Activated CD4-positive, alpha-beta T cell treated with anti-CD3 and anti-CD28 coated beads, Interleukin-2, amount 10 ng/mL, durations not matched to agents 7 days and 5 days (primary cell): ENCODE results near the gene MPPED2. TPM values are rescaled to one million over a fixed set of nuclear protein-coding genes. Genes with fewer than 3 reads are reported as not detected.

Source experiments
- CTCF ChIA-PET: fragments of 350-600 bp; sonication (Branson Sonifier 250); formaldehyde crosslinking; loops from one replicate; lab custom pipeline; 2021; ENCODE audit warnings: antibody characterized with exemption; lab: Charles Lee
- POLR2A ChIA-PET: fragments of 350-600 bp; sonication (Branson Sonifier 250); formaldehyde crosslinking; loops from one replicate; lab custom pipeline; 2021; ENCODE audit warnings: antibody characterized with exemption; lab: Charles Lee
- DNase-seq: peaks from one replicate; pipeline ENCODE4 v3.0.0-alpha.2; 2020
- H3K27ac Mint-ChIP-seq: one replicate; pipeline ENCODE4 v1.8.0; 2021; ENCODE audit warnings: mild to moderate bottlenecking, moderate library complexity, mixed read lengths
- H3K27me3 Mint-ChIP-seq: one replicate; pipeline ENCODE4 v1.8.0; 2021; ENCODE audit warnings: mixed read lengths
- H3K36me3 Mint-ChIP-seq: one replicate; pipeline ENCODE4 v1.8.0; 2021; ENCODE audit warnings: low read depth, mixed read lengths
- H3K4me1 Mint-ChIP-seq: one replicate; pipeline ENCODE4 v1.8.0; 2021; ENCODE audit warnings: mixed read lengths
- H3K4me3 Mint-ChIP-seq: one replicate; pipeline ENCODE4 v1.8.0; 2021; ENCODE audit warnings: mild to moderate bottlenecking, moderate library complexity, mixed read lengths
- H3K9me3 Mint-ChIP-seq: one replicate; pipeline ENCODE4 v1.8.0; 2021; ENCODE audit warnings: mixed read lengths
- total RNA-seq, 2 experiments: library from RNA; stranded (reverse); gene quantifications; one replicate each; pipeline ENCODE4 v1.2.3, GENCODE V29; 2021

MPPED2 gene
- total RNA-seq, 2 experiments from 2014 or later = 0.33 TPM; not detected in 1

DNA sequence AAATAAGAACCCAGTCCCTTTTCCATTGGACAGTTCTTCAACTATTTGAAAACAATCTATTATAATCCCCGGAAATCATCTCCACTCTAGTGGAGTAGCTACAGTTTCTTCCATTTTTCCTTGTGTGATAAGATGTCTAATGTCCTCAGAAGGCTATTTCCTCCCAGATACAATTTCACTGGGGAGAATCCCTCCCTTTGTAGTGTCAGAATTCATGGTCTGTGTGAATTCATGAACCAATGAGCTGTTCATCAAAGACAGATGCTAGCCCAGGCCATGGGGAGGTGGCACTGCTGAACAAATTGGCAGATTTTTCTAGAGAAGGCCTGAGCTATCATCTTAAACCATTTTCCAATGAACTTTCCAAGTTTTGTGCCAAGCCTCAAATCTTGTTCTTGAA lies 45.4 kb downstream of the MPPED2 start:
- DNase-seq = no peak
- no peaks in the 10 kb centered on the region for H3K4me1 Mint-ChIP-seq
- H3K36me3 Mint-ChIP-seq = no peaks in the 10 kb centered on the region
- ChIA-PET CTCF (no interaction called here), POLR2A (no interaction called here)
- no peaks in the 10 kb centered on the region for H3K9me3 Mint-ChIP-seq
- H3K27me3 Mint-ChIP-seq = no peaks in the 10 kb centered on the region
- H3K4me3 Mint-ChIP-seq = no peak overlapping the region
- H3K27ac Mint-ChIP-seq = no peak overlapping the region

DNA sequence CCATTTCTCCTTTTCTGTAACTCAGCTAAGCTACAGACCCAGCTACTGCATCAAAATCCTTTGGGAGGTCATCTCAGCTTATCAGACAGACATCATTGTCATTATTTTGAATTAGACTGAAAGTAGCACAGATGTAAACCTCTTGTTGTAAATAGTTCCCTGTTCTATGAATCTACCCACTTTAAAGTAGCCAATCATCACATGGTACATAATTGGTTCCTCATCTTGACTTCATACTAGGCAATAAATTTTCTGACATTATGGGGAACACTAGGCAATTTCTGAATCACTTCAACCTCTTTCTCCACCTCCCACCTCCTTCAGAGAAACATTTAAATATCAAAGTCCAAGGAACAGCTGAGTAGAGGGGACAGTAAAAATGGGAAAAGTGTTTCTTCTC lies 47.9 kb downstream of the MPPED2 start:
- no peak overlapping the region for H3K4me3 Mint-ChIP-seq
- no peaks in the 10 kb centered on the region for H3K4me1 Mint-ChIP-seq
- ChIA-PET POLR2A (no interaction called here), CTCF (no interaction called here)
- H3K27me3 Mint-ChIP-seq = no peaks in the 10 kb centered on the region
- H3K36me3 Mint-ChIP-seq = no peaks in the 10 kb centered on the region
- DNase-seq = no peak
- H3K9me3 Mint-ChIP-seq = no peaks in the 10 kb centered on the region
- no peak overlapping the region for H3K27ac Mint-ChIP-seq

DNA sequence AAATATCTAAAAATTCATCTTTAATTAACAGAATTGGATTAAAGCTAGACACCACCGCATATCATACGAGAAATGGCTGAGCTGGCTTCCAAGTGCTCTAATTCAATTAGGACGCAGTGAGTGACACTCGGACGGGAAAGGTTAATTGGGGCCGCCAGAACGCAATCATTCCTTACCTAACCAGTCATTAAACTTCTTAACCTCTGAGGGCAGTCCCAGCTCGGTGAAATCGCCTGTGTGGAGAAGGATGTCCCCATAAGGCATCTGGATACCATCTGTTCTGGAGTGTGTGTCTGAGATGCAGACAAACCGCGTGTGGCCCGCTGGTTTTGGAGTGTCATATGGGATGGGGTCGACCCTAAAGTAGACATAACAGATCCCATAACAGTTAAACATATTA lies 50.3 kb downstream of the MPPED2 start:
- Mint-ChIP-seq H3K27ac (no peak overlapping the region), H3K36me3 (no peaks in the 10 kb centered on the region), H3K4me1 (no peaks in the 10 kb centered on the region), H3K9me3 (no peaks in the 10 kb centered on the region), H3K27me3 (no peaks in the 10 kb centered on the region), H3K4me3 (no peak overlapping the region)
- ChIA-PET POLR2A (no interaction called here), CTCF (no interaction called here)
- no peak for DNase-seq

DNA sequence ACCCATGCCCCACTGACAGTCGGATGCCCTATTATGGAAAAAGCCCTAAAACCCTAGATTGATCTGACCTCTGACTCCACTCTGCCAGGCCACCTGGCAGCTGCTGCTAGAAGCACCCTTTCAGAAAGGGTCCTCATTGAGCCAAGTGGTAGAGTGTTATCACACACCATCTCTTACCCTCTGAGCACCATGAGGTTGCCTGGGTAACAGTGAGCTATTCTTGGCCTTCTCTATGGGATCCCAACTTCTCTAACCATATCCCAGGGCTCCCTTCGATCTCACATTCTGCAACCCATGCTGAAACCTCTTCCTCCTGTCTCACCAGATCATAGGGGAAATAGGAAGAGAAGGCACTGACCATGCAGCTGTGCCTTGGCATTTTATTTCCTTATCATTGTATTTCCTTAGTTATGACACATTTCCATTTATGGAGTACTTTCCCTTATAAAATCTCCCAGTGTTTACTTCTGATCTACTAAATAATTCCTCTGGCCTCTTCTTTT lies 52.7 kb downstream of the MPPED2 start:
- CTCF ChIA-PET = no interaction called here
- Mint-ChIP-seq H3K4me3 (no peak overlapping the region), H3K36me3 (no peaks in the 10 kb centered on the region), H3K9me3 (no peaks in the 10 kb centered on the region), H3K4me1 (no peaks in the 10 kb centered on the region), H3K27me3 (no peaks in the 10 kb centered on the region), H3K27ac (no peak overlapping the region)
- no peak for DNase-seq
- POLR2A ChIA-PET = no interaction called here

DNA sequence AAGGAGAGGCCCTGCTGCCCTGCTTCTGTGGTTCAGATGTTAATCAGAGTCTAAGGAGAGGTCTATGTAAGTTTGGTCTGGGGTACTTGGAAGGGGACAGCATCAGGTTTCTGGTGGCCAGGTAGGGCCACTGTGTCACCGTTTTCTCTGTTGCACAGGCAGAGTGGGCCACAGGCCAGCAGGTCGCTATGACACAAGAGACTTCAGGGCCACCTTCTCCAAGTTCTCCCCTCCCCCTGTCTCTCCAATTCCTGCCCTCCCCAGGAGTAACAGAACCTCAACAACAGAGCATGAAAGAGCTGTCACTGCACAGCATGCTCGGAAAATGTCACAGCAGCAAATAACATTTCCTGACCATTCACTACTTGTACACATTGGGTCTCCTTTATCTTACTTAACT lies 58.6 kb downstream of the MPPED2 start:
- ChIA-PET POLR2A (no interaction called here), CTCF (no interaction called here)
- Mint-ChIP-seq H3K4me3 (no peak overlapping the region), H3K27me3 (no peaks in the 10 kb centered on the region), H3K4me1 (no peaks in the 10 kb centered on the region), H3K9me3 (no peaks in the 10 kb centered on the region), H3K36me3 (no peaks in the 10 kb centered on the region), H3K27ac (no peak overlapping the region)
- no peak for DNase-seq

DNA sequence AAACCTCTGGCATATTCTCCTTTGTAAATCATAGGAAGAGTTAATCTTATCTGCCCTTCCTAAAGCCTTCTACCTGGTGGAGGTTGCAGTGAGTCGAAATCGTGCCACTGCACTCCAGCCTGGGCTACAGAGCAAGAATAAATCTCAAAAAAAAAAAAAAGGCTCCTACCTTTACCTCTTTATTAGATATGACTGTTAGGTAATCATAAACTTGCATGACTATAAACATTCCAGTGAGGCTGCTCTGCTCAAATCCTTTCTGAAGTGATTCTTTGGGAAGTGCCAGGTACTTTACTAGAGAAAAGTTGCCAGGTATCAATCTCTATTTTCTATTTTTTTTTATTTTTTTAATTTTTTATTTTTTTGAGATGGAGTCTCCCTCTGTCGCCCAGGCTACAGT lies 59.6 kb downstream of the MPPED2 start:
- Mint-ChIP-seq H3K36me3 (no peaks in the 10 kb centered on the region), H3K4me3 (no peak overlapping the region)
- CTCF ChIA-PET = interaction anchor here (0.7 kb wide), 1 partner anchor 14 kb away, joined by 4 read pairs; no protein-coding TSS in a partner anchor

DNA sequence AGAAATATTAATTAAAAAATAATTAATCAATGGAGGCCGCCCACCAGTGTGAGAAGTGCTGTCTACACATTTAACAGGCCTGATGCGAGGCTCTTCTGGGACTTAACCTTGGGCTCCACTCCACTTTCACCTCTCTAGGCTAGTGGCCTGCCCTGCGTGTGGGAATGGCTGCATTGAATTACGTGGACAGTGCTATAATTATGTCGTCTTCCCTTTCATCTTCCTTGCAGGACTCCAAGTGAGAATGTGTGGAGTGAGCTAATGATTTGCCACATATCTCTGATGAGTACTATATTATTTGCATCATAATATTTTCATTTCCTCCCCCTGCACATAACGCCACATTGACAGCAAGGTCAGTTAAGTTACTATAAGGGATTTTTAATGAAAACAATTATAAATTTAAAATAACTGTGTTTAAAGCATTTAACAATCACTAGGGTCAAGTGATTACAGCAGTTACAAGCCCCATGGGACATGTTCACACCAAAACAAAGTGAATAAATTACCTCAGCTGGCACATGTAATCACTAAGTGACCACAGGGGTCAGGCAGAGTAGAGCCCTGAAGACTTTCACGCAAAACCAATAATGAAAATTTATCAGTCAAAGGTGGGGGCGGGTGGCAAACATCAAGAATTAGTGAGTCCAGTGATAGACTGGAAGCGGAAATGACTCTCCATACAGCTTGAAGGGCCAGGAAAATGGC lies 63.5 kb downstream of the MPPED2 start:
- Mint-ChIP-seq H3K27ac (no peak overlapping the region), H3K4me1 (no peaks in the 10 kb centered on the region), H3K36me3 (no peaks in the 10 kb centered on the region), H3K4me3 (no peak overlapping the region), H3K9me3 (no peaks in the 10 kb centered on the region), H3K27me3 (peaks cover 4% of the 10 kb centered on the region)
- ChIA-PET CTCF (no interaction called here), POLR2A (no interaction called here)
- no peak for DNase-seq

More for the DNA sequence above, 59.6 kb downstream of the MPPED2 start:
- POLR2A ChIA-PET = no interaction called here
- Mint-ChIP-seq H3K9me3 (no peaks in the 10 kb centered on the region), H3K27me3 (no peaks in the 10 kb centered on the region), H3K27ac (no peak overlapping the region), H3K4me1 (no peaks in the 10 kb centered on the region)
- DNase-seq = no peak

DNA sequence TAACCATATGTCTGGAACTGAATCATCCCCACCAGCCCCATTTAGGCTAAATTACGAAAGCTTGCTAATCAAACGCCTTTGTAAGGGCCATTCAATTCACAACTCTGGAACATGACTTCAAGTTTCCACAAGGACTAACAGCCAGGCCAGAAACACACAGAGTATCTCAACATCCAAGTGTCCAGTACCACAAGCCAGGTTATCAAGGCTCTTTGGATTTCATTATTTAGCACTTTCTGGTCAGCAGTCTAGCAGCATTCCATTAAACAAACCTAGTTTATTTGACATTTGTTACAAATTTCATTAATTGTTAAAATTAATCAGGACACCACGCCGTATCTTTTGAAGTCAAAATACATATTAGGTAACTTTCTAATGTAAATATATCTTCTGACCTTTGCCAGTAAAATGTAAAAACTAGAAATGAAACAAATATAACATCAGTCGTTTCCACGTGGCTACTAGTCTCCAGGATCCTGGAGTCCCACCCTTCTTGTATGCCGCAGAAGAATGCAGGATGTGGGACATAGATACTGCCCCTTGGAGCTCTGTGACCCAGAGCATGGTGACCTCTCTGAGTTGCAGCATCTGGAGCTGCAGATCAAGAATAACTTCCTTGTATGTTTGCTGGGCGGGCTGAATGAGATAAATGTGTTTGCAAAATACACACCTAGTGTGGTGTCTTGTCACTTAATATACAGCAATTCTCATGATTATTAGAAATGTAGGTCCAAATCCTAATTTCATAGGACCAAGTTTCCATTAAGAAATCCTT lies 64.7 kb downstream of the MPPED2 start:
- Mint-ChIP-seq H3K27me3 (peaks cover 4% of the 10 kb centered on the region), H3K4me3 (no peak overlapping the region), H3K36me3 (no peaks in the 10 kb centered on the region), H3K9me3 (no peaks in the 10 kb centered on the region), H3K27ac (no peak overlapping the region), H3K4me1 (no peaks in the 10 kb centered on the region)
- ChIA-PET CTCF (interaction anchor here (1.5 kb wide), 1 partner anchor 10 kb away, joined by 4 read pairs; no protein-coding TSS in a partner anchor), POLR2A (no interaction called here)
- DNase-seq = no peak

DNA sequence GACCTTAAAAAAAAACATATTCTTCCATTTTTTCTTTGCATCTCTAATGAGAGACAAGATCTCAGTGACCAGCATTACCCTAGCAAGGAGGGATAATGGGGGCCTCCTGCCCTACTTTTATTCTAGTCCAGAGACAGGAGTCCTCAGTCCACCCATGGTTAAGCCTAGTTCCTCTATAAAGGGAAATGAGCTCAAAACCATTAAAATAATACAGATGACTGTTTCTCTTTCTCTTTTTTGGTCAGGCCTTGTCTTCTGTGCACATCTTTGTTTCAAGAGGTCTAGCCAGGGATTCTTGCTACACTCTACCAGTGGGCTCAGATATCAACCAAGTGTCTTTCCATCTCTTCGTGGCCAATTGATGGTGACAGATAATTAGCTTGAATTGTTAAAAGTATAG lies 73.1 kb downstream of the MPPED2 start:
- POLR2A ChIA-PET = no interaction called here
- H3K27ac Mint-ChIP-seq = no peak overlapping the region
- H3K36me3 Mint-ChIP-seq = no peaks in the 10 kb centered on the region
- DNase-seq = no peak
- H3K4me1 Mint-ChIP-seq = peaks cover 6% of the 10 kb centered on the region
- no peak overlapping the region for H3K4me3 Mint-ChIP-seq
- CTCF ChIA-PET = interaction anchor here (0.6 kb wide), 1 partner anchor 14 kb away, joined by 4 read pairs; no protein-coding TSS in a partner anchor
- H3K9me3 Mint-ChIP-seq = no peaks in the 10 kb centered on the region
- H3K27me3 Mint-ChIP-seq = peaks cover 6% of the 10 kb centered on the region

DNA sequence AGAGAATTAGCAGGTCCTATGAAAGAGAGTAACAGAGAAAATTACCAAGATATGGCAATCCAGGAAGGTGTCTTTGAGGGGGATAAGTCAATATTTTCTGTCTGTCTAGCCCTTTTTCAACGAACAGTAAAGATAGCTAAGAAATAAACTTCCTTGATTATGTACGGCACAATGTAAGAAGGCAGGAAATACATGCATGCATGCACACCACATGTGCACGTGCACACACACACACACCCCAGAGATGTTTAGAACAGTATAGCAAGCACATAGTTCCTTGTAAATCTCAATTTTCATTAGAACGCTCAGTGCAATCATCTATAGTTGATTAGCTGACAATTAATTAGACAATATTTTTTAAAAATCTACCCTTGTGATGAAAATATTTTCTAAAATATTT lies 74.7 kb downstream of the MPPED2 start:
- Mint-ChIP-seq H3K36me3 (no peaks in the 10 kb centered on the region), H3K27ac (no peak overlapping the region), H3K9me3 (no peaks in the 10 kb centered on the region), H3K27me3 (peaks cover 6% of the 10 kb centered on the region), H3K4me1 (peaks cover 6% of the 10 kb centered on the region), H3K4me3 (no peak overlapping the region)
- POLR2A ChIA-PET = no interaction called here
- DNase-seq = no peak
- CTCF ChIA-PET = no interaction called here

DNA sequence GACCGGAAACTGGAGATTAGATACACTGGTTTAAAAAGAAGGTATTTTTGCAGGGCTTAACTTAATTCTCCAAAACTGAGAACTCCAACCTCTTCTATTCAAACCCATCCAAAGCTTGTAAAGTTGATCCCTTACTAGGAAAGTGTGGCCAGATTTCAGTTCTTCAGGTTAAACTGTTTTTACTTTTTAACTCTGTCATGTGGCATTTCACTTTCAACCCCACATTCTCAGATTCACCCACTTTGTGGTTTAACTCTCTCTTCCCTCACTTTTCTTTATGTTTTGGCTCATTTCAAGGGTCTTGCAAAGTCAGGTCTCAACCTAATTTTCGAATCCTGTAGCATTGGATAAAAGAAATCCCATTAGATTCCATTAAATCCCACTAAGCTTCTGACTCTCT lies 75.4 kb downstream of the MPPED2 start:
- Mint-ChIP-seq H3K27me3 (peaks cover 4% of the 10 kb centered on the region), H3K27ac (no peak overlapping the region), H3K4me1 (peaks cover 6% of the 10 kb centered on the region), H3K36me3 (no peaks in the 10 kb centered on the region), H3K9me3 (no peaks in the 10 kb centered on the region), H3K4me3 (no peak overlapping the region)
- DNase-seq = no peak
- ChIA-PET POLR2A (no interaction called here), CTCF (no interaction called here)

DNA sequence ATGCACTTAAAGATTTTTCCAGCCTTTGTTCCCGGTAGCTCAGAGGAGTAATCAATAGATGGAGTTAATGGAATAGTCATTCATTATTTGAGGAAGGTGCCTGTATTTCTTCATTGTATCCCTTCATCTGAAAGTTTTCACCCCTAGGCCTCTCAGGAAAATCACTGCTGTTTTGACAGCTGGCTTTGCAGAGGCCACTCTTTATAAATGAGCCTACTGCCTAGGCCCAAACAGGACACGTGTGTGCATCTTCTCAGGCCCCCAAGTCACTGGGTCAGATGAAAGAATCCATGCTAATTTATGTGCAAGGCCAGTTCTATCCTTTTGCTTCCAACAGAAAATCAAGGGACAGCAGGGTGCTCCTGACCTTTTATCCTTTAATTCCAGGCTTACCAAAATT lies 76.8 kb downstream of the MPPED2 start:
- no peak for DNase-seq
- Mint-ChIP-seq H3K27ac (no peak overlapping the region), H3K9me3 (no peaks in the 10 kb centered on the region), H3K27me3 (peaks cover 4% of the 10 kb centered on the region), H3K36me3 (no peaks in the 10 kb centered on the region), H3K4me1 (peaks cover 6% of the 10 kb centered on the region), H3K4me3 (no peak overlapping the region)
- ChIA-PET POLR2A (no interaction called here), CTCF (no interaction called here)

DNA sequence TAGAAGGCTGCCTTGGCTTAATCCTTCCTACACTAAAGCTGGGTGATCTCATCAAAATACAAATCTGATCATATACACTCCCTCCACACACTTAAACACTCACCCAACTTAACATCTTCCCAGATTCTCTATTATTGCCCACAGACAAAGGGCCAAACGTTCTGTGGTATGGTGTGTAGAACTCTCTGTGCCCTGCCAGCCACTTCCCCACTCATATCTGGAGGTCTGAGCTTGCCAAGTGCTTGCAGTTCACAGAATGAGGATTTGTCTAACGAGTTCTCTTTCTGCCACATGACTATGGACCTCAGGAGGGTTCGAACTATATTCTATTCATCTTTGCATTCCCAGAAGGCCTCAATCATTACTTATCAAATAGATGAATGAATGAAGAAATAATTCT lies 77.6 kb downstream of the MPPED2 start:
- H3K27ac Mint-ChIP-seq = no peak overlapping the region
- H3K27me3 Mint-ChIP-seq = peaks cover 3% of the 10 kb centered on the region
- CTCF ChIA-PET = no interaction called here
- H3K9me3 Mint-ChIP-seq = no peaks in the 10 kb centered on the region
- DNase-seq = no peak
- no peaks in the 10 kb centered on the region for H3K36me3 Mint-ChIP-seq
- H3K4me1 Mint-ChIP-seq = peaks cover 6% of the 10 kb centered on the region
- no peak overlapping the region for H3K4me3 Mint-ChIP-seq
- POLR2A ChIA-PET = no interaction called here
